GM12892 (cell line): ENCODE data around the gene DPM3.

ENCODE experiments used
- POLR2A ChIP-seq: IDR thresholded peaks from 2 replicates; pipeline ENCODE4 v1.6.1; 2011; ENCODE audit warnings: low read depth, low read length, control low read depth
- POLR2AphosphoS5 ChIP-seq: IDR thresholded peaks from 2 replicates; pipeline ENCODE4 v1.6.1; 2011; ENCODE audit warnings: low read depth, low read length, control low read depth

- TF ChIP-seq POLR2AphosphoS5, result no peak
- no peak for TF ChIP-seq POLR2A
Measured at GRCh38 chr1:155127967-155128754, 12.2 kb downstream of the DPM3 start.
